MM.1S (cell line): ENCODE data around the gene NYAP2.

Experiments used
- DNase-seq: peaks from one replicate; pipeline ENCODE4 v3.0.0-alpha.2; 2015
- H2AFZ ChIP-seq: fragments of 300-600 bp; sonication (generic); 2 replicates; pipeline ENCODE4 v1.6.0; 2016; ENCODE audit warnings: antibody characterized with exemption, low read length
- H3F3A ChIP-seq: fragments of 300-600 bp; sonication (generic); 2 replicates; pipeline ENCODE4 v1.6.1; 2016; ENCODE audit warnings: mild to moderate bottlenecking, antibody characterized with exemption, low read length, moderate library complexity, mixed read lengths; ENCODE audit not compliant: insufficient read depth
- H3K27ac ChIP-seq: fragments of 300-600 bp; sonication (generic); 2 replicates; pipeline ENCODE4 v1.5.1; 2016; ENCODE audit warnings: mild to moderate bottlenecking, low read length
- H3K27me3 ChIP-seq: fragments of 300-600 bp; sonication (generic); replicated peaks from 2 replicates; pipeline ENCODE4 v1.6.0; 2016; ENCODE audit warnings: low read length; ENCODE audit not compliant: insufficient read depth
- H3K36me3 ChIP-seq: fragments of 300-600 bp; sonication (generic); replicated peaks from 2 replicates; pipeline ENCODE4 v1.6.1; 2016; ENCODE audit warnings: mild to moderate bottlenecking, low read length, mixed read lengths; ENCODE audit not compliant: insufficient read depth
- H3K4me1 ChIP-seq: fragments of 300-600 bp; sonication (generic); 2 replicates; pipeline ENCODE4 v1.6.1; 2016; ENCODE audit warnings: low read length, mixed read lengths
- H3K4me2 ChIP-seq: fragments of 300-600 bp; sonication (generic); 2 replicates; pipeline ENCODE4 v1.6.0; 2016; ENCODE audit warnings: low read depth, low read length
- H3K4me3 ChIP-seq: fragments of 300-600 bp; sonication (generic); 2 replicates; pipeline ENCODE4 v1.5.1; 2016; ENCODE audit warnings: low read length, mixed read lengths
- H3K79me2 ChIP-seq: fragments of 300-600 bp; sonication (generic); 2 replicates; pipeline ENCODE4 v1.6.1; 2016; ENCODE audit warnings: mixed run types, low read length, mixed read lengths
- H3K9ac ChIP-seq: fragments of 300-600 bp; sonication (generic); 2 replicates; pipeline ENCODE4 v1.6.1; 2016; ENCODE audit warnings: low read length, mixed read lengths
- H3K9me2 ChIP-seq: fragments of 300-600 bp; sonication (generic); replicated peaks from 2 replicates; pipeline ENCODE4 v1.6.1; 2016; ENCODE audit warnings: mild to moderate bottlenecking, low read length, mixed read lengths; ENCODE audit not compliant: insufficient read depth
- H3K9me3 ChIP-seq: fragments of 300-600 bp; sonication (generic); replicated peaks from 2 replicates; pipeline ENCODE4 v1.6.1; 2016; ENCODE audit warnings: mild to moderate bottlenecking, low read length, mixed read lengths; ENCODE audit not compliant: insufficient read depth
- H4K20me1 ChIP-seq: fragments of 300-600 bp; sonication (generic); 2 replicates; pipeline ENCODE4 v1.6.1; 2016; ENCODE audit warnings: mild to moderate bottlenecking, low read length, moderate library complexity, mixed read lengths; ENCODE audit not compliant: insufficient read depth
- CTCF ChIP-seq: fragments of 300-600 bp; sonication (generic); IDR thresholded peaks from 2 replicates; pipeline ENCODE4 v1.5.1; 2016; ENCODE audit warnings: antibody characterized with exemption, low read length, mixed read lengths
- EZH2 ChIP-seq: fragments of 300-600 bp; sonication (generic); optimal IDR thresholded peaks from 2 replicates; pipeline ENCODE3; 2017; ENCODE audit warnings: low read depth, mild to moderate bottlenecking, antibody characterized with exemption, low read length, mixed read lengths
- EZH2phosphoT487 ChIP-seq: fragments of 300-600 bp; sonication (generic); IDR thresholded peaks from 2 replicates; pipeline ENCODE4 v1.6.1; 2018; ENCODE audit warnings: antibody characterized with exemption, low read length

Gene NYAP2

DNA sequence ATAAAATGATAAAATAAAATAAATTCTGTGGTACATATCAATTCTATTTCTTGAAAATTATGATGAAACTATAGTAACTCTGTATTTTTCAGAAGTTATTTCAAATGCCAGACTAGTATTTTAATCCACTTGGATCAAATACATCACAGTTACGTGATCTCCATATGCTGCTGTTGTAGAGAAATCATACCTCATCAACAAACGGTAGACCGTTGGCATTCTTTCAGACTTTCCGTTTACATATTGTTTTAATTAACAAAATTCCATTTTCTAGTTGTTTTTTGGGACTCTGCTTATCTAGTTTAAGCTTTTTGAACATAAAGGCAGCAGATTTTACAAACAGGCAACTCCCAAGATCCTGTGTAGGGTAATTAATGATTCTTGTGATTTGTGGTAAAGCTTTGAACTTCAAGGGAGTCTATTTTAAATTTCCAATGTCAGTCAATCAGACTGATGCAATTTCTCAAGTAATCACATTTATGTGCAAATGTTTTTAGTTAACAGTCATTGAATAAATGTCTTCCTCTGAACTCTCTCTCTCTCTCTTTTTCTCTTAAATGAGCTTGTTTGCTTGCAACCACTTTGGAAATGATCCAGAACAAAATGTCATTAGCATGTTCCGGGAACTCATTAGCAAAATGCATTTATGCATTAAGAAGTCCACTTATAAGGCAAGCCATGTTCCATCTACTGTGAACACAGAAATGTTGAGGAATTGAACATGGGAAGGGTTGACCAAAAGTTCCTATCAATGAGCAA, 31.8 kb downstream of the NYAP2 start:
- TF ChIP-seq EZH2phosphoT487 = no peak
- TF ChIP-seq CTCF = no peak
- TF ChIP-seq EZH2 = no peak
- Histone ChIP-seq H3K4me2 (no peak overlapping the region), H2AFZ (no peak overlapping the region), H3K4me3 (no peak overlapping the region), H3K27ac (no peak overlapping the region), H3K4me1 (no peaks in the 10 kb centered on the region), H3K79me2 (no peaks in the 10 kb centered on the region), H3K27me3 (no peaks in the 10 kb centered on the region), H3K9me2 (no peaks in the 10 kb centered on the region), H4K20me1 (no peaks in the 10 kb centered on the region), H3K9me3 (no peaks in the 10 kb centered on the region), H3F3A (no peaks in the 10 kb centered on the region), H3K36me3 (no peaks in the 10 kb centered on the region), H3K9ac (no peak overlapping the region)
- no peak for DNase-seq

DNA sequence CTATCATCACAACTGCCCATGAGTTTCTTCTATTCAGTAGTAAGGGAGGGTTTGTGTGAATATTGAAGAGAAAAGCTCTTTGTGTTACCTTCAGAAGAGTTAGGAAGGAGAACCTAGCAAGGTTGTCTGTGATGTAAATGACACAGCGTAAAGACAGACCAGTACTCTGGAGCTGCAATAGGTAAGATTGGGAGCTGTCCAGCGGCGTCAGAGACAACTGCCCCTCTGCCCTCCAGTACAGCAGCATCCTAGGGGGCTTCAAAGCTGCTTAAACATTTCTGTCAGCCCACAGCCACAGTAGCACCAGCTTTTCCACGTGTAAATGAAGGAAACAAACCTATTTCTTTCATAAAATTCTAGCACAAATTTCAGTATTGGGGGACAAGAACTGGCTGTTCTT, 34.5 kb downstream of the NYAP2 start:
- no peaks in the 10 kb centered on the region for H3K9me2 ChIP-seq
- H3K9me3 ChIP-seq = no peaks in the 10 kb centered on the region
- TF ChIP-seq EZH2 (no peak), EZH2phosphoT487 (no peak), CTCF (no peak)
- H2AFZ ChIP-seq = no peak overlapping the region
- H4K20me1 ChIP-seq = no peaks in the 10 kb centered on the region
- H3F3A ChIP-seq = peaks cover 8% of the 10 kb centered on the region
- H3K27me3 ChIP-seq = no peaks in the 10 kb centered on the region
- no peaks in the 10 kb centered on the region for H3K79me2 ChIP-seq
- peaks cover 13% of the 10 kb centered on the region for H3K4me1 ChIP-seq
- no peak overlapping the region for H3K9ac ChIP-seq
- no peak overlapping the region for H3K27ac ChIP-seq
- H3K4me3 ChIP-seq = no peak overlapping the region
- DNase-seq = no peak
- no peaks in the 10 kb centered on the region for H3K36me3 ChIP-seq
- no peak overlapping the region for H3K4me2 ChIP-seq

DNA sequence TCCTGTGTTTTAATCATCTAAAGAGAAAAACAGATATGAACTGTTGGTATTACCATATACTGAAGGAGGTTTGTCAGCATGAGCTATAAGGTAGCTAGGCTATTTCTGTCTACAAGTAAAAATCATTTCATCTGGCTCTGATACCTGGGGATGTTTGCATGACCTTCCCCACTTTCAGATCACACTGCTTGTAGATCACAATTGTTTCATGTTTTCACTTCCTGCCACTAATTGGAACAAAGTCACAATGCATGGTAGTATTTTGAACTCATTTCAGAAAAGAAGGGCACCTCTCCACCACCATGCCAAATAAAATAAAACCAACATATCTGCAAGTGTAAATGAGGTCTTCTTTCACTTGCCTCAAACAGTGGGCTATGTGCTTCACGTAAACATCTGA, 37.8 kb downstream of the NYAP2 start:
- H3K79me2 ChIP-seq = no peaks in the 10 kb centered on the region
- no peaks in the 10 kb centered on the region for H3K9me3 ChIP-seq
- peaks cover 13% of the 10 kb centered on the region for H3K4me1 ChIP-seq
- H4K20me1 ChIP-seq = no peaks in the 10 kb centered on the region
- peak; percentile 14 for DNase-seq
- H3K36me3 ChIP-seq = no peaks in the 10 kb centered on the region
- H3K4me3 ChIP-seq = no peak overlapping the region
- no peaks in the 10 kb centered on the region for H3K27me3 ChIP-seq
- H3K27ac ChIP-seq = no peak overlapping the region; the same call in 1 of the 2 replicates
- no peaks in the 10 kb centered on the region for H3K9me2 ChIP-seq
- H2AFZ ChIP-seq = 0 out of 2 replicates have a peak overlapping the region, but pooled peaks have one; percentile 4
- H3K9ac ChIP-seq = no peak overlapping the region
- H3F3A ChIP-seq = peaks cover 8% of the 10 kb centered on the region
- peak overlapping the region; percentile 33; the same call in 1 of the 2 replicates for H3K4me2 ChIP-seq
- no peak for TF ChIP-seq CTCF
- no peak for TF ChIP-seq EZH2
- no peak for TF ChIP-seq EZH2phosphoT487
